OCI-LY3 (cell line): Measurements from ENCODE around the gene SAMD15.

Experiments
- H2AFZ ChIP-seq: fragments of 200-600, 300-600 bp; shearing (Covaris generic); 2 replicates; pipeline ENCODE4 v1.6.0; 2014; ENCODE audit warnings: antibody characterized with exemption, low read depth, low read length
- H3K27ac ChIP-seq: fragments of 200-600, 300-600 bp; sonication (generic); 2 replicates; pipeline ENCODE4 v1.5.1; 2014; ENCODE audit warnings: mild to moderate bottlenecking, low read length, moderate library complexity, mixed read lengths
- H3K27me3 ChIP-seq: fragments of 200-600, 300-600 bp; sonication (generic); 2 replicates; pipeline ENCODE4 v1.6.1; 2014; ENCODE audit warnings: low read depth, low read length, mixed read lengths
- H3K36me3 ChIP-seq: fragments of 200-600, 300-600 bp; sonication (generic); replicated peaks from 2 replicates; pipeline ENCODE3; 2014; ENCODE audit warnings: low read depth, low read length, mixed read lengths
- H3K4me1 ChIP-seq: fragments of 300-600, 200-600 bp; sonication (generic); 2 replicates; pipeline ENCODE4 v1.6.1; 2014; ENCODE audit warnings: low read length, mixed read lengths
- H3K4me2 ChIP-seq: fragments of 200-600, 300-600 bp; sonication (generic); 2 replicates; pipeline ENCODE4 v1.6.1; 2014; ENCODE audit warnings: low read length, mixed read lengths
- H3K4me3 ChIP-seq: fragments of 300-600, 200-600 bp; sonication (generic); 2 replicates; pipeline ENCODE4 v1.5.1; 2014; ENCODE audit warnings: antibody characterized with exemption, mild to moderate bottlenecking, low read length, moderate library complexity
- H3K79me2 ChIP-seq: fragments of 300-600, 200-600 bp; shearing (Covaris generic); 2 replicates; pipeline ENCODE4 v1.6.1; 2014; ENCODE audit warnings: mild to moderate bottlenecking, low read length, mixed read lengths
- H3K9ac ChIP-seq: fragments of 300-600, 200-600 bp; shearing (Covaris generic); 2 replicates; pipeline ENCODE4 v1.6.0; 2014; ENCODE audit warnings: mild to moderate bottlenecking, low read length, moderate library complexity
- H3K9me3 ChIP-seq: fragments of 200-600, 300-600 bp; shearing (Covaris generic); 2 replicates; pipeline ENCODE4 v1.6.1; 2014; ENCODE audit warnings: low read length, mixed read lengths; ENCODE audit not compliant: insufficient read depth
- H4K20me1 ChIP-seq: fragments of 200-600, 300-600 bp; sonication (generic); 2 replicates; pipeline ENCODE4 v1.6.1; 2016; ENCODE audit warnings: low read length, mixed read lengths; ENCODE audit not compliant: insufficient read depth
- CTCF ChIP-seq: fragments of 200-600, 300-600 bp; sonication (generic); IDR thresholded peaks from 2 replicates; pipeline ENCODE4 v1.5.1; 2014; ENCODE audit warnings: antibody characterized with exemption, low read length, low read depth
- EZH2phosphoT487 ChIP-seq: fragments of 200-600 bp; shearing (Covaris generic); IDR thresholded peaks from 2 replicates; pipeline ENCODE4 v1.6.1; 2018; ENCODE audit warnings: antibody characterized with exemption, mixed run types, low read depth

The SAMD15 gene

GRCh38 chr14:77416836-77417235, 39.7 kb downstream of the SAMD15 start:
- H3K36me3 ChIP-seq: peaks cover 9% of the 10 kb centered on the region
- H3K27me3 ChIP-seq: no peaks in the 10 kb centered on the region
- no peaks in the 10 kb centered on the region for H4K20me1 ChIP-seq
- H3K4me3 ChIP-seq: no peak overlapping the region
- no peak overlapping the region for H2AFZ ChIP-seq
- no peak overlapping the region for H3K27ac ChIP-seq
- H3K9ac ChIP-seq: no peak overlapping the region
- H3K9me3 ChIP-seq: peaks cover 5% of the 10 kb centered on the region; the same call in 1 of the 2 replicates
- H3K4me1 ChIP-seq: no peaks in the 10 kb centered on the region
- no peak overlapping the region for H3K4me2 ChIP-seq
- no peaks in the 10 kb centered on the region for H3K79me2 ChIP-seq
- TF ChIP-seq EZH2phosphoT487: no peak
- TF ChIP-seq CTCF: no peak

GRCh38 chr14:77421201-77421600, 44.0 kb downstream of the SAMD15 start:
- TF ChIP-seq EZH2phosphoT487: no peak
- TF ChIP-seq CTCF: no peak

GRCh38 chr14:77423423-77423822, 46.2 kb downstream of the SAMD15 start, which contains the start of gene NOXRED1:
TSS of gene NOXRED1 (minus strand) at chr14:77423523. CDS start at chr14:77422889, 634 bp downstream.
- Histone ChIP-seq H3K4me3 (no peak within 1 kb of the TSS), H3K79me2 (no peaks in the 10 kb centered on the region), H3K27ac (no peak within 1 kb of the TSS), H3K36me3 (peaks cover 52% of the 10 kb centered on the region), H3K27me3 (no peaks in the 10 kb centered on the region), H3K9me3 (peaks cover 5% of the 10 kb centered on the region; the same call in 1 of the 2 replicates), H4K20me1 (no peaks in the 10 kb centered on the region), H2AFZ (no peak within 1 kb of the TSS), H3K4me1 (no peaks in the 10 kb centered on the region), H3K4me2 (no peak within 1 kb of the TSS), H3K9ac (no peak within 1 kb of the TSS)
- no peak for TF ChIP-seq EZH2phosphoT487
- TF ChIP-seq CTCF: no peak

More at GRCh38 chr14:77421201-77421600, 44.0 kb downstream of the SAMD15 start:
- peaks cover 36% of the 10 kb centered on the region for H3K36me3 ChIP-seq
- H3K9me3 ChIP-seq: peaks cover 5% of the 10 kb centered on the region; the same call in 1 of the 2 replicates
- no peaks in the 10 kb centered on the region for H3K4me1 ChIP-seq
- no peak overlapping the region for H3K4me3 ChIP-seq
- no peak overlapping the region for H3K9ac ChIP-seq
- no peak overlapping the region for H3K27ac ChIP-seq
- H3K27me3 ChIP-seq: no peaks in the 10 kb centered on the region
- no peaks in the 10 kb centered on the region for H3K79me2 ChIP-seq
- no peaks in the 10 kb centered on the region for H4K20me1 ChIP-seq
- no peak overlapping the region for H3K4me2 ChIP-seq
- H2AFZ ChIP-seq: no peak overlapping the region

GRCh38 chr14:77424862-77425261, 47.7 kb downstream of the SAMD15 start:
- Histone ChIP-seq H3K4me2 (no peak overlapping the region), H3K9ac (no peak overlapping the region), H3K4me3 (no peak overlapping the region), H4K20me1 (no peaks in the 10 kb centered on the region), H3K9me3 (peaks cover 2% of the 10 kb centered on the region; the same call in 1 of the 2 replicates), H3K79me2 (no peaks in the 10 kb centered on the region), H3K27me3 (no peaks in the 10 kb centered on the region), H3K27ac (no peak overlapping the region), H2AFZ (no peak overlapping the region), H3K36me3 (peaks cover 60% of the 10 kb centered on the region), H3K4me1 (no peaks in the 10 kb centered on the region)
- TF ChIP-seq CTCF: no peak
